Esophagus muscularis mucosa (tissue), 3 donors: Measurements from ENCODE around the gene CACNB3.

Source experiments
- POLR2A ChIP-seq: fragments of 450-650 bp; IDR thresholded peaks from one replicate; pipeline ENCODE4 v1.6.1; 2017; ENCODE audit warnings: antibody characterized with exemption, moderate library complexity, mild to moderate bottlenecking, low read depth
- TF ChIP-seq, protein P1 (sequence below), 3 experiments: fragments of 200-600 bp in 2 of 3; fragments of 450-650 bp in 1 of 3; sonication (generic) in 2 of 3; IDR thresholded peaks; one replicate each; pipeline ENCODE4 v1.5.1; 2017 to 2019; ENCODE audit warnings: antibody characterized with exemption in 3 of 3, mild to moderate bottlenecking in 2 of 3, moderate library complexity in 1 of 3

DNA sequence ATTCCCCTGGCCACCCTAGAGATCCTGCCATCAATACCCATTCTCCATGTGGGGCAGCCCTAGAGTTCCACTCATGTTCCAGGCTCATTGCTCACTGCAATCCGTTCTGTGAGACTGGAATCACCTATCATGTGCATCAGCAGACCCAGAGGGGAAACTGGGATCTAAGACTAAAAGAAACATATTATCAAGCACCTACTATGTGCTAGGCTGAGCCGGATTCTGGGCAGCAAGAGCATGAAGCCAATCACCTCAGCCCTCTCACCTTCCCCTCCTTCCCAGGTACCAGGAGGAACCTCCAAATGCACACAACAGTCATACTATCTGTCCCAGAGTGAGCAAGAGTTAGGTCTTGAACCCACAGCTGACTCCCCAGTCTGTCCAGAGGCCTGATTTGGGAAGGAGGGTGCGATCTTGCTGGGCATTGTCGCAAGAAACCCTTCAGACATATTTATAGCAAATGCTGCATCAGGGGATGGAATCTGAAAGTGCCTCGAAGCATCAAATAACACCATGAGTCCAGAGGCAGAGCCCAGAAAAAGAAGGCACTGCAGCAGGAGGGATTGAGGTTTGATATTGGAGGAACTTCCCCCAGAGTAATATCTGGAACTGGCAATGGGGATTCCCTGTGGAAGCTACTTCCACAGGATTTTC, 6.7 kb upstream of the CACNB3 start:
- TF ChIP-seq, protein P1, sequence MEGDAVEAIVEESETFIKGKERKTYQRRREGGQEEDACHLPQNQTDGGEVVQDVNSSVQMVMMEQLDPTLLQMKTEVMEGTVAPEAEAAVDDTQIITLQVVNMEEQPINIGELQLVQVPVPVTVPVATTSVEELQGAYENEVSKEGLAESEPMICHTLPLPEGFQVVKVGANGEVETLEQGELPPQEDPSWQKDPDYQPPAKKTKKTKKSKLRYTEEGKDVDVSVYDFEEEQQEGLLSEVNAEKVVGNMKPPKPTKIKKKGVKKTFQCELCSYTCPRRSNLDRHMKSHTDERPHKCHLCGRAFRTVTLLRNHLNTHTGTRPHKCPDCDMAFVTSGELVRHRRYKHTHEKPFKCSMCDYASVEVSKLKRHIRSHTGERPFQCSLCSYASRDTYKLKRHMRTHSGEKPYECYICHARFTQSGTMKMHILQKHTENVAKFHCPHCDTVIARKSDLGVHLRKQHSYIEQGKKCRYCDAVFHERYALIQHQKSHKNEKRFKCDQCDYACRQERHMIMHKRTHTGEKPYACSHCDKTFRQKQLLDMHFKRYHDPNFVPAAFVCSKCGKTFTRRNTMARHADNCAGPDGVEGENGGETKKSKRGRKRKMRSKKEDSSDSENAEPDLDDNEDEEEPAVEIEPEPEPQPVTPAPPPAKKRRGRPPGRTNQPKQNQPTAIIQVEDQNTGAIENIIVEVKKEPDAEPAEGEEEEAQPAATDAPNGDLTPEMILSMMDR (IDR thresholded peaks at IDR 0.05) = no peak
- TF ChIP-seq POLR2A = no peak
